Erythroblast (primary cell): Measurements from ENCODE around the gene CTXND1.

Experiments used
- GATA1 ChIP-seq: IDR thresholded peaks from 2 replicates; pipeline ENCODE4 v1.6.1; 2011; ENCODE audit warnings: low read depth, mild to moderate bottlenecking, control low read depth, low read length, moderate library complexity
- POLR2A ChIP-seq: IDR thresholded peaks from 2 replicates; pipeline ENCODE4 v1.6.1; 2011; ENCODE audit warnings: mild to moderate bottlenecking, low read length

DNA sequence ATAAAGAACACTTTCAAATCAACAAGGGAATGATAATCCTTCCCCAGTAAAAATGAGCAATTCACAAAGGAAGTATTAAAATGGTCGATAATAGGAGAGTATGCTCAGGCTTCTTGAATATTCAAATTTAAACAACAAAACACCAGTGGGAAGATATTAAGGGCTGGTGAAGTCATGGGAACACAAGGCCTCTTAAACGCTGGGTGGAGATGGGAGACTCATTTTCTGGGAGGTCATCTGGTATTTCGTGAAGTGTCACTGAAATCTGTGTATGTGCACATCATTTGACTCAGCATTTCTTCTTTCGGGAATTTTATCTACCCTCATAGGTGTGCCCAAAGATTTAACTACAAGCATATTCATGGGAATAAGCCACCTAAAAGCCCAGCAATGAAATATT lies 40.1 kb upstream of the CTXND1 start:
- TF ChIP-seq POLR2A (no peak), GATA1 (no peak)
